IPS-18a (cell line): Measurements from ENCODE around the gene OPRM1.

Experiments
- H3K27ac ChIP-seq: one replicate; pipeline ENCODE4 v1.5.1; 2013; ENCODE audit warnings: low read length
- H3K27me3 ChIP-seq: one replicate; pipeline ENCODE4 v1.6.1; 2013; ENCODE audit warnings: mild to moderate bottlenecking, low read length; ENCODE audit not compliant: control insufficient read depth, insufficient read depth
- H3K36me3 ChIP-seq: one replicate; pipeline ENCODE4 v1.6.1; 2013; ENCODE audit warnings: low read depth, low read length; ENCODE audit not compliant: control insufficient read depth
- H3K4me1 ChIP-seq: one replicate; pipeline ENCODE4 v1.6.1; 2013; ENCODE audit warnings: low read depth, low read length; ENCODE audit not compliant: control insufficient read depth
- H3K4me3 ChIP-seq: one replicate; pipeline ENCODE4 v1.5.1; 2013; ENCODE audit warnings: low read length
- H3K9ac ChIP-seq: one replicate; pipeline ENCODE4 v1.6.1; 2013; ENCODE audit warnings: mild to moderate bottlenecking, low read length, moderate library complexity
- H3K9me3 ChIP-seq: one replicate; pipeline ENCODE4 v1.6.1; 2013; ENCODE audit warnings: low read depth, low read length; ENCODE audit not compliant: control insufficient read depth

The OPRM1 gene

GRCh38 chr6:154295733-154296132 lies 256.7 kb downstream of the OPRM1 start:
- H3K27me3 ChIP-seq, result no peaks in the 10 kb centered on the region
- no peak overlapping the region for H3K4me3 ChIP-seq
- H3K4me1 ChIP-seq, result no peaks in the 10 kb centered on the region
- H3K36me3 ChIP-seq, result no peaks in the 10 kb centered on the region
- no peak overlapping the region for H3K9ac ChIP-seq
- no peaks in the 10 kb centered on the region for H3K9me3 ChIP-seq
- no peak overlapping the region for H3K27ac ChIP-seq
